Cortex of kidney (tissue), 1 donor: ENCODE measurements around the gene GPR152.
A peak's percentile ranks its signal among the peaks of the same experiment; 100 is the strongest.
"Not testable (repeated sequence)": the region's sequence is repeated elsewhere in the genome, so short reads cannot be mapped to it uniquely, and the experiment has no call there.

ENCODE experiments used
- DNase-seq: peaks from one replicate; lab custom pipeline; 2025; lab: John Stamatoyannopoulos, UW

GPR152 gene

DNA sequence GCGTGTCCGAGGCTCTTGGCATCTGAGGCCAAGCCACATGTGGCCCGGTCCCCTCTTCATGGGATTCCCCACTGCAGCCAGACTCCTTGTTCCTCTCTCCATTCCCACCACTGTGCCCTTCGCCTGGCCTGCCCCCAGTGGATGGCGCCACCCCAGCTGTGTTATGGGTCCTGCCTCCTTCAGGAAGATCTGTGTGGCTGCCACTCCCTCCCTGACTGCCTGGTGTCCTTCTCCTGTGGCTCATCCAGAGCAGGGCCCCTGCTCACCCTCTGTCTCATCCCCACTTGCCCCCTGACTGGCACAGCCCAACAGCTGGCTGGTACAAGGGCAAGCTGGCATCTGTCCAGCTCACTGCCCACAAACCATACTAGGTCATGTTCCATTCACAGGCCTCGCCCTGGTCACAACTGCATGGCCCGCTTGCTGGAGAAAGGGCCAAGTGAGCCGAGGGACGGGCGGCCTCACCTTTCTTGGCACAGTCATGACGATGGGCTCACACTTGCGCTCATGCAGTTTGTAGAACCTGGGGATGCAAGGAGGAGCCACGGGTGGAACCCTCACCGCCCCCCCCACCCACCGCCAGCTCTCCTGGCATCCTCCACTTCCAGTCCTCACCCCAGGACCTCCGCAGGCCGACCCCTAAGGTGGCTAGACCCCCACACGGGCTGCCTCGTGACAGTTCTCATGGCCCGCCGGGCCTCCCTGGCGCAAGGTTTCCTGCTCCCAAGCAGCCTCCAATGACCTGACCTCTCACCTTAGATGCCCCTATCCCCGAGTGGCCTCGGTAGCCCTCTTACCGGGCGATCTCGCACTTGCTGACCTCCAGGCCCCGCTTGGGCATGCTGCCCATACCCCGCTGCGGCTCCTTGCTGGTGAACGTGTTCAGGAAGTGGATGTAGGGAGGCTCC lies 13.0 kb downstream of the GPR152 start:
- DNase-seq: no peak

- no peak for DNase-seq
Observed at GRCh38 chr11:67438158-67438902, 14.2 kb downstream of the GPR152 start.

DNA sequence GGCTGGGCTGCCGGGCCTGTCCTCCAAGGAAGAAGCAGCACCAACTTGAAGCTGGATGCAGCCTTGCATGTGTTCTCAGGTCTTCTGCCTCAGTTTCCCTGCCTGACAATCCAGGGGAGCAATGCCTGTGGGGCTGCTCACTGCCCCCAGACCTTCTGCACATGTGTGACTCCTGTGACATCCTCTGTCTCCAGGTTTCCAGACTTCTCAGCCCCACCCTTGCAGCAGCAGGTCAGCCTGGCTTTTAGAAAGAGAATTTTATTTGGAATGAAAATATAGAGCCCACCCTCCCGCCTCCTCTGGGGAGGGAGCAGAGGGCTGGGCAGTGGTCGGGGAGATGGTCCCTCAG lies 14.7 kb downstream of the GPR152 start:
- no peak for DNase-seq

DNA sequence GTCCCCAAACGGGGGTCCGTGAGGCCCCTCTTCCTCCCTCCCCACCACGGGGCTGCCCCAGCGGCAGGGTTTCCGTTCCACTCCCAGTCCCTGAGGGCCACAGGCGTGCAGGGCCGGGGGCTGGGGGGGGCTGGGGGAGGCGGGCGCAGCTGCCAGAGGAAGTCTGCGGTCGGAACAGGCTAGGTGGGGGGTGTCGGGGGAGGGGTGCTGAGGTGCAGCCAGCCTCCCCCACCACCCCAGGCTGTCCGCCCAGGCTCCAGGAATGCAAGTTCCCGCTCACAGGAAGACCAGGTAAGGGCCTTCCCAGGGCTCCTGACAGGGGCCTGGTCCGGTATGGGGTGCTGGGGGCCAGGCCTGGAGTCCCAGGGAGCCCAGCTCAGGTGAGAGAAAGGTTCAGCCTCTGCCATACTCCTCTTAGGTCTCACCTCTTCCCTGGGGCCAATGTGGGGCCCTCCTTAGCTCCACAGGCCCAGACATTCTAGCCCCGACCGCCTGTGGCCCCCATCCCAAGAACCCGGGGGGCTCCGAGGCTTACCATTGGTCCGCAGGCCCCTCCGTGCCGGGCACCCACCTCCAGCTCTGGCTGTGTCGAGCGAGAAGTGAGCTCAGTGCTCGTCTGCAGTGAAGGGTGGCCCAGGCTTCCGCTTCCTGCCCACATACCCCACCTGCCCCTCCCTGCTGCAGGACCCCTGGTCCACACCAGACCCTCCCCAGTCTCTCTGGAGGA lies 15.3 kb downstream of the GPR152 start, which contains the start of gene PTPRCAP:
Gene PTPRCAP, minus strand, starts transcription at position 601 of the 727 bp plus-strand sequence. Its CDS starts 63 bp downstream, at position 538.
- no peak for DNase-seq

DNA sequence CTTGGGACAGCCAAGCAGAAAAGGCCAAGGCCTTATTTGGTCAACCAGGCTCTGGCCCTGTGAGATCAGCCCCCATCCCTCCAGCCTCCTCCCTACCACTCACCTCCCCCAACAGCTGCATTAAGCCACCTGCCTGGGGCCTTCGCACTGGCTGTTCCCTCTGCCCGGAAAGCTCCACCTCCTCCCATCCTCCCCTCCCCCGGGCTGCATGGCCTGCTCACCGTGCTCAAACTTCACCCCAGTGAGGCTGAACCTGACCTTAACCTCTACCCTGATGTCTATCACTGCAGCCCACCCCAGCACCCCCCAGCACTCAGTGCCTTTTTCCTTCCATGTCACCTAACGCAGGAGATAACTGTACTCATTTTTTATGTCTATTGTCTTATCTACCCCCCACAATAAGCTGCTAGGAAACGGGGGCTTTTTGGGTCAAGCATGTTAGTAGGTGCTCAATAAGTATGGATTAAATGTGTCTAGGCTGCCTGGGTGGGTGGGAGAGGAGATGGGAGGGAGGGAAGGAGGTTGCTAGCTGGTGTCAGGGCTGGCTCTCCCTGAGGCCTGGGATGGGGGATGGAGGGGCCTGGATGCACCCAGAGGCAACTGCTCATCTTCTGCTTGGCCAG lies 16.0 kb downstream of the GPR152 start:
- DNase-seq: no peak

DNA sequence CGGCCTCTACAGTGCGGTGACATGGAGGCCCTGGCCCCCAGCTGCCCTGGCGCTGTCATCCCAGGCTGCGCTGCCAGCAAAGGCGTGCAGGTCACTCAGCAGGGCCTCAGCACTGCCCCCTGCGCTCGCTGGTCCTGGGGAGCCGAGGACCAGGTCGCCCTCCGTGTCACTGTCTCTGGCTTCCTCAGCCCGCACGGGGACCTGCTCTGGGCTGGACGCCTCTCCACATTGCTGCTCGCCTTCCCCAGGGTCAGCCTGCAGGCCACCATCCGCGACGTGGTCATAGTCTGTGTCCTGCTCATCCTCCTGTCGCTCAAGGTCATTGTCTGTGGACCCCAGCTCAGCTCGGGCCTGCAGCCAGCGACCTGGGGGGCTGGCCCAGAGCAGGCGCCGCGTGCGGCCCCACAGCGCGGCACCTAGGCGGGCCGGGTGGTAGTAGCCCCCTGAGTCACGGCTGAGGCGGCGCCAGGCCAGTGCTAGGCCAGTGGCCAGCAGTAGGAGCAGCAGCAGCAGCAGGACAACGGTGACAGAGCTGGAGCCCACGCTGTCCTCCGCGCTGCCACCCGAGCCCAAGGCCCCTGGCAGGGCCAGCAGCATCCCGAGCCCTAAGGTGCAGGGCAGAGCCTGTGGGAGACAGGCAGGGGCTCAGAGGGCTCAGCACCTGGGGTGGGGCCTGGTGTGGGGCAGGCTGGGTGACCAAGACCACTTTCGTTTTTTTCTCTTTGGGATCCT lies 16.6 kb downstream of the GPR152 start:
- no peak for DNase-seq

GRCh38 chr11:67435031-67435726 lies 17.4 kb downstream of the GPR152 start:
- DNase-seq: no peak

- DNase-seq: no peak
Observed at GRCh38 chr11:67434395-67434881, 18.1 kb downstream of the GPR152 start.

DNA sequence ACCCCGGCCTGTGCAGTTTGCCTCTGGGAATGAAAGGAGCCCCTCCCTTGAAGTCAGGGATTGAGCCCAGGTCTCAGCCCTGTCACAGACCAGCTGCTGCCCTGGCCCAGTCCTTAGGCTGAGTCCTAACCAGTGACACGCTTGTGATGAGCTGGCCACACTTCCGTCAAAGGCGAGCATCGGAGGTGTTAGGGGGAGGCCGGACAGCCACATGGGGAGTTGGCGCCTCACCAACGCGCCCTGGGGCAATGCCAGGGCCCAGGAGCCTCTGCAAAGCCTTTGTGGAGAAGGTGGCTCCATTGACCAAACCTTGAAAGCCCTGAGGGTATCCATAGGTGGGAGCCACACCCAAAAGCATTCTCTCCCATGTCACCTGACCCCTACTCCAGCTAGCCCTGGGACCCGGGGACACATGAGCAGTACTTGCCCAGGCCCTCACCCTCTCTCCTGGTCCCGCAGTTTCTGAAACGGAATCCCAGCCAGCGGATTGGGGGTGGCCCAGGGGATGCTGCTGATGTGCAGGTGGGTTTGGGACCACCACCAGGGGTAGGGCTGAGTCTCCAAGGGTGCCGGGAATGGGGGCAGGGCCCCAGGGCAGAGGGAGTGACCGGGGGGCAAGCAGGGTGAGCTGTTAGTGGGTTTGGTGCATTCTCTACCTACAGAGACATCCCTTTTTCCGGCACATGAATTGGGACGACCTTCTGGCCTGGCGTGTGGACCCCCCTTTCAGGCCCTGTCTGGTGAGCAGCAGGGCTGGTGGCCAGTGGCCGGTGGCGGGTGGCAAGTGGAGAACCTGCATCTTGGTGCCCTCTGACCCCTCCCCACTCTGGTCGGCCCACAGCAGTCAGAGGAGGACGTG lies 18.8 kb downstream of the GPR152 start:
- DNase-seq: no peak

DNA sequence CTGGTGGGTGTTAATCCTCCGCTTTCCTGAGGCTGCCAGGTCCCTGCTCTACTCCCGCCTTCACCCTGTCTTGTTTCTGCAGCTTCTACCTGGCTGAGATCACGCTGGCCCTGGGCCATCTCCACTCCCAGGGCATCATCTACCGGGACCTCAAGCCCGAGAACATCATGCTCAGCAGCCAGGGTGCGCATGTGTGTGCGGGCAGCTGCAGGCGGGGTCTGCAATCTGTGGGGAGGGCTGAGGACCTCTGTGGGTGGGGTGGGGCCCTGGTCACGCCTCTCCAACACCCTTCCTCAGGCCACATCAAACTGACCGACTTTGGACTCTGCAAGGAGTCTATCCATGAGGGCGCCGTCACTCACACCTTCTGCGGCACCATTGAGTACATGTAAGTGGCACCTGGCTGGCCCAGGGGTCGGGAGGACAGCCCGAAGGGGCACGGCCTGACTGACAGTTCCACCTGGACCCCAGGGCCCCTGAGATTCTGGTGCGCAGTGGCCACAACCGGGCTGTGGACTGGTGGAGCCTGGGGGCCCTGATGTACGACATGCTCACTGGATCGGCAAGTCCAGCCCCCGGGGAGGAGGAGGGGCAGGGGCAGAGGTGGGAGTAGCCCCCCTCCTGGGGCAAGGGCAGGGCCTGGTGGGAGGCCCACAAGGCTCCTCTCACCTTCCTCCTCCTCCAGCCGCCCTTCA lies 19.7 kb downstream of the GPR152 start:
- no peak for DNase-seq

GRCh38 chr11:67431346-67432249 lies 20.9 kb downstream of the GPR152 start:
- DNase-seq: no peak

GRCh38 chr11:67429722-67430121 lies 22.8 kb downstream of the GPR152 start:
- no peak for DNase-seq

- DNase-seq: no peak
Observed at GRCh38 chr11:67429038-67429668, 23.4 kb downstream of the GPR152 start.

DNA sequence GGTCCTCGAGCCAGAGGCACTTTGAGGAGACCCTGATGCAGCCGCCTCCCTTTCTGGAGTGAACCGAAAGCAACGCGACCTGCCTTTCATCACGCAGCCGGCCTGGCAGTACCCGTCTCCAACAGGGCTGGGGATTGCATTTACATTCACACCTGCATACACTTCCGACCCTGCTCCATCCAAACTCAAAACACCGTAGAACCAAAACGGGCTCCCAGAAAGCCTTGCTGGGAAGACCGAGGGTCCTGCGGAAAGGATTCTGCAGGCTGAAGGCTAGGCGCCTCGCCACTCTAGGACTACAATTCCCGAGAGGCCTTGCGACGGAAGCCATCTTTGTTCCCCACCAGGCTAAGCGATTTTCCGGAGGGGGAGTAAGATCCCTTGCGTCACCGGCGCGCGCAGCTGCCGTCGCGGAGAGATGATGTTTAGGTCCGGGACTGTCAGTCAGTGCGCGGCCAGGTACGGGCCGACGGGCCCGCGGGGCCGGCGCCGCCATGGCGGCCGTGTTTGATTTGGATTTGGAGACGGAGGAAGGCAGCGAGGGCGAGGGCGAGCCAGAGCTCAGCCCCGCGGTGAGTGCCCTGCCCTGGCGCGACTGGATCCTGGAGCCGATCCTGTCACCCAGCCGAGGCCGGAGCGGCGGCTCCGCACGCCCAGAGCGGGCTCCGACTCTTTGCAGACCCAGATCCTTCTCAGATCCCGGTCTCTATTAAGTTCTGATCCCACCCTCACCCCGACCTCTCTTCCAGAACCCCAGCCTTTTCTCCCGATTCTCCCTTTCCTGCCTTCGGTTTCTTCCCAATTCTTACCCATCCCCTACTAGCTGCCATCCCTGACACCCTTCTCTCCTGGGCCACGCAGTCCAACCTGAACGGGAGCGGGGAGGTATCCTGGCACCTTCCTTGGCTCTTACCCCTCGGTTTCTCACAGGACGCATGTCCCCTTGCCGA lies 24.2 kb downstream of the GPR152 start, which contains the start of gene RPS6KB2:
Gene RPS6KB2, plus strand, starts transcription at position 443 of the 950 bp plus-strand sequence. Its CDS starts 52 bp downstream, at position 495.
- peak; percentile 53 for DNase-seq

GRCh38 chr11:67427364-67427859 lies 25.1 kb downstream of the GPR152 start:
- not testable (repeated sequence) for DNase-seq
